IMR-90 (cell line): Measurements from ENCODE around the gene CXCL6. TPM values are rescaled to one million over a fixed set of nuclear protein-coding genes. Genes with fewer than 3 reads are reported as not detected.

Experiments
- ATAC-seq: fragments of 200-7000 bp; cut with Tn5 transposase; 2 replicates; pipeline ENCODE4 v1.9.1; 2020; ENCODE audit warnings: low read depth, mild to moderate bottlenecking, moderate library complexity
- BruUV-seq: library from RNA; stranded (reverse); fragments of 400-500 nt; replicated peaks from 2 replicates; lab custom pipeline; 2021; lab: Mats Ljungman, UMichigan
- CTCF ChIA-PET: fragments of 300-600 bp; formaldehyde crosslinking; extraction: SDS; loops from one replicate; lab custom pipeline; 2021; ENCODE audit warnings: antibody characterized with exemption; lab: Yijun Ruan, JAX
- POLR2A ChIA-PET: fragments of 300-600 bp; sonication (Branson Sonifier 250); formaldehyde crosslinking; loops from one replicate; lab custom pipeline; 2022; ENCODE audit warnings: antibody characterized with exemption; ENCODE audit not compliant: unreplicated experiment; lab: Charles Lee
- DNase-seq: peaks from one replicate; pipeline ENCODE4 v3.0.0; 2013
- H2AFZ ChIP-seq: replicated peaks from 2 replicates; pipeline ENCODE3; 2013; ENCODE audit warnings: low read length, mild to moderate bottlenecking; ENCODE audit not compliant: poor library complexity
- H2AK5ac ChIP-seq: 2 replicates; pipeline ENCODE4 v1.6.1; 2013; ENCODE audit warnings: low read depth, low read length, inconsistent platforms
- H2AK9ac ChIP-seq: replicated peaks from 2 replicates; pipeline ENCODE3; 2013; ENCODE audit warnings: mild to moderate bottlenecking, low read depth, low read length, moderate library complexity; ENCODE audit not compliant: poor library complexity
- H2BK120ac ChIP-seq: 2 replicates; pipeline ENCODE4 v1.6.1; 2013; ENCODE audit warnings: low read depth, low read length, inconsistent platforms
- H2BK15ac ChIP-seq: 3 replicates; pipeline ENCODE4 v1.6.1; 2013; ENCODE audit warnings: low read depth, low read length, inconsistent platforms
- H2BK20ac ChIP-seq: 2 replicates; pipeline ENCODE4 v1.6.1; 2013; ENCODE audit warnings: low read depth, mild to moderate bottlenecking, inconsistent platforms, low read length, moderate library complexity
- H2BK5ac ChIP-seq: 2 replicates; pipeline ENCODE4 v1.6.1; 2013; ENCODE audit warnings: mild to moderate bottlenecking, low read depth, low read length, inconsistent platforms; ENCODE audit not compliant: poor library complexity, severe bottlenecking
- H3K14ac ChIP-seq: replicated peaks from 2 replicates; pipeline ENCODE4 v1.6.1; 2013; ENCODE audit warnings: low read depth, low read length, inconsistent platforms
- H3K18ac ChIP-seq: 2 replicates; pipeline ENCODE4 v1.6.1; 2013; ENCODE audit warnings: low read depth, low read length, control low read depth
- H3K23ac ChIP-seq: 2 replicates; pipeline ENCODE4 v1.6.1; 2013; ENCODE audit warnings: low read depth, low read length, inconsistent platforms
- H3K27ac ChIP-seq: 2 replicates; pipeline ENCODE4 v1.5.1; 2013; ENCODE audit warnings: mild to moderate bottlenecking, control low read depth, low read length; ENCODE audit not compliant: insufficient read depth
- H3K27me3 ChIP-seq: 2 replicates; pipeline ENCODE4 v1.6.1; 2013; ENCODE audit warnings: low read length; ENCODE audit not compliant: control insufficient read depth, insufficient read depth
- H3K36me3 ChIP-seq: 2 replicates; pipeline ENCODE4 v1.6.1; 2013; ENCODE audit warnings: low read length, mixed read lengths; ENCODE audit not compliant: control insufficient read depth, insufficient read depth
- H3K4ac ChIP-seq: 2 replicates; pipeline ENCODE4 v1.6.1; 2013; ENCODE audit warnings: low read depth, low read length, inconsistent platforms
- H3K4me1 ChIP-seq: 2 replicates; pipeline ENCODE4 v1.6.1; 2013; ENCODE audit warnings: low read length, mixed read lengths; ENCODE audit not compliant: control insufficient read depth, insufficient read depth
- H3K4me2 ChIP-seq: 2 replicates; pipeline ENCODE4 v1.6.1; 2013; ENCODE audit warnings: low read depth, mild to moderate bottlenecking, control low read depth, low read length, moderate library complexity
- H3K4me3 ChIP-seq: 2 replicates; pipeline ENCODE4 v1.5.1; 2013; ENCODE audit warnings: low read depth, mild to moderate bottlenecking, control low read depth, low read length, moderate library complexity; ENCODE audit not compliant: insufficient read depth
- H3K56ac ChIP-seq: 2 replicates; pipeline ENCODE4 v1.6.1; 2013; ENCODE audit warnings: low read length, inconsistent platforms; ENCODE audit not compliant: insufficient read depth; ENCODE audit errors: extremely low read depth
- H3K79me1 ChIP-seq, 2 experiments: 2 replicates each; pipeline ENCODE4 v1.6.1; 2013; ENCODE audit warnings: low read length in 2 of 2, inconsistent platforms in 1 of 2, low read depth in 1 of 2
- H3K9ac ChIP-seq: 2 replicates; pipeline ENCODE4 v1.6.1; 2013; ENCODE audit warnings: low read depth, low read length, control low read depth
- H3K9me1 ChIP-seq: 2 replicates; pipeline ENCODE4 v1.6.1; 2013; ENCODE audit warnings: low read length, inconsistent platforms; ENCODE audit not compliant: insufficient read depth
- H3K9me3 ChIP-seq: 2 replicates; pipeline ENCODE4 v1.6.1; 2013; ENCODE audit warnings: low read length; ENCODE audit not compliant: control insufficient read depth, insufficient read depth
- H4K20me1 ChIP-seq: 2 replicates; pipeline ENCODE4 v1.6.1; 2013; ENCODE audit warnings: low read length, inconsistent platforms; ENCODE audit not compliant: insufficient read depth
- H4K5ac ChIP-seq: 2 replicates; pipeline ENCODE4 v1.6.1; 2013; ENCODE audit warnings: mild to moderate bottlenecking, low read depth, low read length, control low read depth
- H4K8ac ChIP-seq, 2 experiments: 2 replicates each; pipeline ENCODE4 v1.6.1; 2013; ENCODE audit warnings: low read depth in 2 of 2, low read length in 2 of 2, control low read depth in 1 of 2, inconsistent platforms in 1 of 2
- H4K91ac ChIP-seq: 2 replicates; pipeline ENCODE4 v1.6.1; 2013; ENCODE audit warnings: low read depth, low read length, inconsistent platforms; ENCODE audit not compliant: insufficient read depth
- BHLHE40 ChIP-seq: fragments of 150-350 bp; IDR thresholded peaks from 2 replicates; pipeline ENCODE4 v1.6.1; 2016; ENCODE audit warnings: mild to moderate bottlenecking, low read depth, low read length
- FOS ChIP-seq: fragments of 150-350 bp; IDR thresholded peaks from 2 replicates; pipeline ENCODE4 v1.6.1; 2016; ENCODE audit warnings: low read depth, low read length
- MAFK ChIP-seq: IDR thresholded peaks from 2 replicates; pipeline ENCODE4 v1.6.1; 2012; ENCODE audit warnings: low read depth, low read length, improper control_type of control experiment
- MXI1 ChIP-seq: IDR thresholded peaks from 2 replicates; pipeline ENCODE4 v1.6.1; 2012; ENCODE audit warnings: low read depth, mild to moderate bottlenecking, low read length, moderate library complexity, borderline replicate concordance
- POLR2A ChIP-seq: IDR thresholded peaks from 2 replicates; pipeline ENCODE4 v1.6.1; 2012; ENCODE audit warnings: mild to moderate bottlenecking, low read depth, low read length
- RFX5 ChIP-seq: IDR thresholded peaks from 2 replicates; pipeline ENCODE4 v1.8.0; 2012; ENCODE audit warnings: low read depth, mild to moderate bottlenecking, low read length, moderate library complexity
- WGBS, 2 experiments: methylation state at CpG; one replicate each; pipeline versions ENCODE4 v1.1.5 to v1.1.7; 2013; ENCODE audit warnings: missing lambda C conversion rate in 2 of 2; ENCODE audit not compliant: insufficient read length in 1 of 2; ENCODE audit errors: extremely low coverage in 2 of 2; 5-methylcytosine and 5-hydroxymethylcytosine counted together
- dilution Hi-C: fragments of 300-500 bp; cut with HindIII; formaldehyde crosslinking; loops from one replicate; pipeline ENCODE4 v1.14.3; 2018; ENCODE audit warnings: low sequenced_read_pairs; ENCODE audit not compliant: unreplicated experiment
- in situ Hi-C: fragments of 300-500 bp; cut with MboI; formaldehyde crosslinking; loops from 3 replicates; pipeline ENCODE4 v1.14.3; 2019; ENCODE audit warnings: low sequenced_read_pairs, inconsistent platforms, mixed read lengths
- intact Hi-C: fragments of 100-400 bp; cut with micrococcal nuclease; formaldehyde crosslinking; loops from 2 replicates; pipeline ENCODE4 v1.10.0; 2022
- polyA plus RNA-seq, 3 experiments: library from polyadenylated mRNA; depleted of rRNA; stranded (reverse); fragments of >200 nt; gene quantifications; 2 replicates each; pipeline ENCODE4 v1.2.3, GENCODE V29; 2012; ENCODE audit warnings: low replicate concordance in 1 of 3
- total RNA-seq: library from RNA; depleted of rRNA; stranded (reverse); fragments of >200 nt; gene quantifications from 2 replicates; pipeline ENCODE4 v1.2.3, GENCODE V29; 2012
- TF ChIP-seq, protein P1 (sequence below): conservative IDR thresholded peaks from 2 replicates; pipeline ENCODE4 v1.5.1; 2012; ENCODE audit warnings: mild to moderate bottlenecking, low read depth, low read length, improper control_type of control experiment

The CXCL6 gene
- total and polyA plus RNA-seq, 2 of the 4 experiments (the other 2 are of a cell fraction): not detected

GRCh38 chr4:73850261-73850970 lies 13.9 kb downstream of the CXCL6 start:
- H4K20me1 ChIP-seq: no peaks in the 10 kb centered on the region
- ChIA-PET POLR2A (no interaction called here), CTCF (no interaction called here)
- H2BK15ac ChIP-seq: no peak overlapping the region
- in situ Hi-C loops (no loop called here), intact Hi-C loops (no loop called here), dilution Hi-C loops (no loop called here)
- H4K91ac ChIP-seq: no peak overlapping the region
- H3K4ac ChIP-seq: no peak overlapping the region
- H3K14ac ChIP-seq: no peak overlapping the region
- H3K36me3 ChIP-seq: no peaks in the 10 kb centered on the region
- H3K56ac ChIP-seq: no peak overlapping the region
- H3K9me3 ChIP-seq: no peaks in the 10 kb centered on the region
- no peak overlapping the region for H2AK9ac ChIP-seq
- H3K79me1 ChIP-seq: no peaks in the 10 kb centered on the region
- ATAC-seq (no peak), DNase-seq (peak; percentile 17)
- H3K4me3 ChIP-seq: no peak overlapping the region
- no peak overlapping the region for H3K18ac ChIP-seq
- H2BK20ac ChIP-seq: no peak overlapping the region
- peaks cover 33% of the 10 kb centered on the region for H3K27me3 ChIP-seq
- BruUV-seq: no TSS peak
- H2BK120ac ChIP-seq: no peak overlapping the region
- no peak overlapping the region for H2BK5ac ChIP-seq
- H4K8ac ChIP-seq: no peak overlapping the region
- H3K9me1 ChIP-seq: no peaks in the 10 kb centered on the region
- H2AK5ac ChIP-seq: no peak overlapping the region
- H3K9ac ChIP-seq: no peak overlapping the region
- TF ChIP-seq MXI1 (no peak), FOS (no peak), MAFK (no peak), POLR2A (no peak), BHLHE40 (no peak), RFX5 (no peak)
- TF ChIP-seq, protein P1, sequence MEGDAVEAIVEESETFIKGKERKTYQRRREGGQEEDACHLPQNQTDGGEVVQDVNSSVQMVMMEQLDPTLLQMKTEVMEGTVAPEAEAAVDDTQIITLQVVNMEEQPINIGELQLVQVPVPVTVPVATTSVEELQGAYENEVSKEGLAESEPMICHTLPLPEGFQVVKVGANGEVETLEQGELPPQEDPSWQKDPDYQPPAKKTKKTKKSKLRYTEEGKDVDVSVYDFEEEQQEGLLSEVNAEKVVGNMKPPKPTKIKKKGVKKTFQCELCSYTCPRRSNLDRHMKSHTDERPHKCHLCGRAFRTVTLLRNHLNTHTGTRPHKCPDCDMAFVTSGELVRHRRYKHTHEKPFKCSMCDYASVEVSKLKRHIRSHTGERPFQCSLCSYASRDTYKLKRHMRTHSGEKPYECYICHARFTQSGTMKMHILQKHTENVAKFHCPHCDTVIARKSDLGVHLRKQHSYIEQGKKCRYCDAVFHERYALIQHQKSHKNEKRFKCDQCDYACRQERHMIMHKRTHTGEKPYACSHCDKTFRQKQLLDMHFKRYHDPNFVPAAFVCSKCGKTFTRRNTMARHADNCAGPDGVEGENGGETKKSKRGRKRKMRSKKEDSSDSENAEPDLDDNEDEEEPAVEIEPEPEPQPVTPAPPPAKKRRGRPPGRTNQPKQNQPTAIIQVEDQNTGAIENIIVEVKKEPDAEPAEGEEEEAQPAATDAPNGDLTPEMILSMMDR: no peak
- H3K23ac ChIP-seq: no peak overlapping the region
- H3K27ac ChIP-seq: no peak overlapping the region
- H3K4me1 ChIP-seq: no peaks in the 10 kb centered on the region
- no peak overlapping the region for H2AFZ ChIP-seq
- H4K5ac ChIP-seq: no peak overlapping the region
- no CpG with 5 or more reads among the region's 4 CpGs for WGBS, 2 experiments
- no peak overlapping the region for H3K4me2 ChIP-seq
